H1 (cell line): ENCODE measurements around the gene KIF25. TPM values are rescaled to one million over a fixed set of nuclear protein-coding genes. Genes with fewer than 3 reads are reported as not detected.

Source experiments
- CTCF ChIA-PET: fragments of 300-600 bp; sonication (Branson Sonifier 250); formaldehyde crosslinking; loops from one replicate; lab custom pipeline; 2021; ENCODE audit not compliant: partially characterized antibody; lab: Charles Lee
- POLR2A ChIA-PET: fragments of 300-600 bp; sonication (Branson Sonifier 250); formaldehyde crosslinking; loops from one replicate; lab custom pipeline; 2021; ENCODE audit warnings: inconsistent platforms; ENCODE audit not compliant: partially characterized antibody; lab: Charles Lee
- DNase-seq, 2 experiments: peaks; one replicate each; pipeline versions ENCODE4 v3.0.0 to v3.0.0-alpha.2; 2010 to 2022; ENCODE audit warnings: low spot score in 2 of 2, low read depth in 1 of 2, mixed read lengths in 1 of 2
- FAIRE-seq: peaks from 2 replicates; lab custom pipeline; 2011; peaks lifted over from hg19 to GRCh38; lab: Jason Lieb, UNC
- H2AFZ ChIP-seq: 2 replicates; pipeline ENCODE4 v1.8.1; 2012; ENCODE audit warnings: low read length, inconsistent platforms
- H2AK5ac ChIP-seq: 2 replicates; pipeline ENCODE4 v1.6.1; 2013; ENCODE audit warnings: low read depth, low read length
- H2BK120ac ChIP-seq: replicated peaks from 2 replicates; pipeline ENCODE3; 2013; ENCODE audit warnings: low read depth, low read length, inconsistent platforms
- H2BK12ac ChIP-seq: 2 replicates; pipeline ENCODE4 v1.6.1; 2013; ENCODE audit warnings: low read depth, low read length
- H2BK15ac ChIP-seq: 2 replicates; pipeline ENCODE4 v1.6.1; 2013; ENCODE audit warnings: low read length
- H2BK20ac ChIP-seq: 2 replicates; pipeline ENCODE4 v1.6.1; 2013; ENCODE audit warnings: low read length
- H2BK5ac ChIP-seq: 2 replicates; pipeline ENCODE4 v1.6.1; 2013; ENCODE audit warnings: low read depth, low read length
- H3K14ac ChIP-seq: 2 replicates; pipeline ENCODE4 v1.6.1; 2013; ENCODE audit warnings: inconsistent platforms; ENCODE audit not compliant: insufficient read length
- H3K18ac ChIP-seq: 2 replicates; pipeline ENCODE4 v1.6.1; 2013; ENCODE audit warnings: low read length; ENCODE audit errors: extremely low read depth
- H3K23ac ChIP-seq: 2 replicates; pipeline ENCODE4 v1.6.1; 2013; ENCODE audit warnings: inconsistent platforms; ENCODE audit not compliant: insufficient read length
- H3K23me2 ChIP-seq: 2 replicates; pipeline ENCODE4 v1.6.1; 2013; ENCODE audit warnings: low read depth, low read length
- H3K27ac ChIP-seq: 2 replicates; pipeline ENCODE4 v1.6.1; 2011; ENCODE audit warnings: low read depth, low read length, inconsistent platforms
- H3K27me3 ChIP-seq, 4 experiments: replicated peaks in 1 of 4; 1 replicate in 1 of 4; 2 replicates in 3 of 4; pipeline versions ENCODE4 v1.6.1 to v1.8.1; 2011 to 2013; ENCODE audit warnings: low read length in 3 of 4, mild to moderate bottlenecking in 3 of 4, inconsistent platforms in 2 of 4, mixed read lengths in 2 of 4, moderate library complexity in 1 of 4; ENCODE audit not compliant: control insufficient read depth in 3 of 4, insufficient read depth in 3 of 4; ENCODE audit errors: extremely low read depth in 1 of 4
- H3K36me3 ChIP-seq, 4 experiments: 2 replicates each; pipeline versions ENCODE4 v1.6.1 to v1.8.1; 2011 to 2013; ENCODE audit warnings: mild to moderate bottlenecking in 4 of 4, low read length in 3 of 4, moderate library complexity in 2 of 4, control low read depth in 1 of 4, inconsistent platforms in 1 of 4; ENCODE audit not compliant: insufficient read depth in 4 of 4, control insufficient read depth in 2 of 4
- H3K4ac ChIP-seq: replicated peaks from 2 replicates; pipeline ENCODE3; 2013; ENCODE audit warnings: low read length, low read depth, mixed read lengths, inconsistent platforms; ENCODE audit not compliant: insufficient read length
- H3K4me1 ChIP-seq, 4 experiments: replicated peaks in 1 of 4; 1 replicate in 1 of 4; 2 replicates in 3 of 4; pipeline versions ENCODE4 v1.6.1 to v1.8.1; 2011 to 2013; ENCODE audit warnings: low read length in 3 of 4, inconsistent platforms in 2 of 4, mixed read lengths in 1 of 4; ENCODE audit not compliant: insufficient read depth in 4 of 4, control insufficient read depth in 3 of 4
- H3K4me2 ChIP-seq, 2 experiments: 2 replicates each; pipeline versions ENCODE4 v1.6.1 to v1.8.1; 2011 to 2013; ENCODE audit warnings: low read depth in 2 of 2, low read length in 2 of 2, control low read depth in 1 of 2, inconsistent platforms in 1 of 2, mild to moderate bottlenecking in 1 of 2; ENCODE audit not compliant: insufficient read depth in 1 of 2
- H3K4me3 ChIP-seq, 4 experiments: fragments of 200-600, 300-600 bp in 1 of 4; sonication (generic), shearing (Covaris generic), sonication (Bioruptor Twin) in 1 of 4; 2 replicates each; pipeline versions ENCODE4 v1.5.1 to v1.8.1; 2011 to 2016; ENCODE audit warnings: low read length in 4 of 4, low read depth in 3 of 4, control low read depth in 2 of 4, inconsistent platforms in 2 of 4, mild to moderate bottlenecking in 2 of 4, mixed read lengths in 1 of 4, moderate library complexity in 1 of 4; ENCODE audit not compliant: insufficient read depth in 2 of 4; ENCODE audit errors: extremely low read depth in 1 of 4
- H3K56ac ChIP-seq: replicated peaks from 2 replicates; pipeline ENCODE3; 2013; ENCODE audit warnings: low read depth, mild to moderate bottlenecking, mixed read lengths, low read length, inconsistent platforms; ENCODE audit not compliant: insufficient read length
- H3K79me1 ChIP-seq: 2 replicates; pipeline ENCODE4 v1.6.1; 2013; ENCODE audit warnings: low read depth, low read length, control low read depth
- H3K79me2 ChIP-seq, 2 experiments: 2 replicates each; pipeline versions ENCODE4 v1.6.1 to v1.8.1; 2012 to 2013; ENCODE audit warnings: low read length in 2 of 2, mild to moderate bottlenecking in 2 of 2, inconsistent platforms in 1 of 2; ENCODE audit not compliant: insufficient read depth in 2 of 2, control insufficient read depth in 1 of 2
- H3K9ac ChIP-seq, 4 experiments: replicated peaks in 1 of 4; 1 replicate in 1 of 4; 2 replicates in 3 of 4; pipeline versions ENCODE4 v1.6.1 to v1.8.1; 2011 to 2013; ENCODE audit warnings: low read depth in 3 of 4, low read length in 3 of 4, control low read depth in 2 of 4, mild to moderate bottlenecking in 2 of 4, moderate library complexity in 2 of 4, inconsistent platforms in 1 of 4; ENCODE audit errors: extremely low read depth in 1 of 4
- H3K9me3 ChIP-seq, 2 experiments: 2 replicates each; pipeline versions ENCODE4 v1.6.1 to v1.8.1; 2012 to 2013; ENCODE audit warnings: mild to moderate bottlenecking in 2 of 2, moderate library complexity in 2 of 2, control low read depth in 1 of 2, inconsistent platforms in 1 of 2, low read depth in 1 of 2, low read length in 1 of 2, mixed read lengths in 1 of 2; ENCODE audit not compliant: insufficient read depth in 2 of 2
- H4K20me1 ChIP-seq, 2 experiments: replicated peaks in 1 of 2; 2 replicates each; pipeline versions ENCODE3 to v1.8.1; 2011 to 2013; ENCODE audit warnings: inconsistent platforms in 2 of 2, low read length in 2 of 2, mild to moderate bottlenecking in 1 of 2; ENCODE audit not compliant: insufficient read depth in 2 of 2, control insufficient read depth in 1 of 2
- H4K5ac ChIP-seq: 2 replicates; pipeline ENCODE4 v1.6.1; 2013; ENCODE audit warnings: low read length, low read depth, mixed read lengths, inconsistent platforms; ENCODE audit not compliant: insufficient read length
- H4K8ac ChIP-seq: 2 replicates; pipeline ENCODE4 v1.8.0; 2013; ENCODE audit warnings: mild to moderate bottlenecking, moderate library complexity, low read length, inconsistent platforms; ENCODE audit not compliant: insufficient read depth; ENCODE audit errors: extremely low read depth
- H4K91ac ChIP-seq: replicated peaks from 2 replicates; pipeline ENCODE3; 2013; ENCODE audit warnings: low read length, mixed read lengths, inconsistent platforms; ENCODE audit not compliant: insufficient read length
- HDAC2 ChIP-seq, 2 experiments: fragments of 300-600 bp in 1 of 2; sonication (generic) in 1 of 2; IDR thresholded peaks; 2 replicates each; pipeline ENCODE4 v1.6.1; 2011 to 2012; ENCODE audit warnings: low read depth in 2 of 2, low read length in 2 of 2, mild to moderate bottlenecking in 2 of 2, moderate library complexity in 2 of 2, borderline replicate concordance in 1 of 2, inconsistent platforms in 1 of 2
- JUND ChIP-seq: IDR thresholded peaks from 2 replicates; pipeline ENCODE4 v1.6.1; 2011; ENCODE audit warnings: mild to moderate bottlenecking, improper control_type of control experiment, low read length
- NANOG ChIP-seq: IDR thresholded peaks from 2 replicates; pipeline ENCODE4 v1.6.1; 2011; ENCODE audit warnings: low read length, low read depth, mild to moderate bottlenecking, inconsistent platforms; ENCODE audit not compliant: insufficient read depth, poor library complexity, severe bottlenecking
- RXRA ChIP-seq: IDR thresholded peaks from 2 replicates; pipeline ENCODE4 v1.6.1; 2011; ENCODE audit warnings: low read depth, mild to moderate bottlenecking, low read length, moderate library complexity; ENCODE audit not compliant: insufficient read depth
- SRF ChIP-seq: IDR thresholded peaks from 2 replicates; pipeline ENCODE4 v1.6.1; 2011; ENCODE audit warnings: mild to moderate bottlenecking, low read depth, low read length, moderate library complexity
- TCF12 ChIP-seq: IDR thresholded peaks from 2 replicates; pipeline ENCODE4 v1.6.1; 2011; ENCODE audit warnings: low read depth, mild to moderate bottlenecking, low read length
- WGBS, 2 experiments: shearing (Covaris generic) in 1 of 2; methylation state at CpG; one replicate each; pipeline versions ENCODE4 v1.1.6 to v1.1.7; 2013 to 2015; ENCODE audit warnings: low lambda C conversion rate in 2 of 2, mixed read lengths in 2 of 2, inconsistent platforms in 1 of 2, low coverage in 1 of 2, missing lambda C conversion rate in 1 of 2; ENCODE audit not compliant: insufficient replicate concordance in 2 of 2, insufficient coverage in 1 of 2, insufficient read length in 1 of 2; ENCODE audit errors: extremely low coverage in 1 of 2, missing lambda C conversion rate in 1 of 2; 5-methylcytosine and 5-hydroxymethylcytosine counted together
- polyA plus RNA-seq, 7 experiments: library from polyadenylated mRNA; depleted of rRNA in 3 of 7; stranded (reverse) in 5 of 7; unstranded in 2 of 7; fragments of >200 nt in 5 of 7; fragments of 200-250 nt in 2 of 7; gene quantifications; 1 replicate in 5 of 7; 2 replicates in 1 of 7; 4 replicates in 1 of 7; pipeline versions ENCODE4 v1.2.1 to v1.2.3, GENCODE V29; 2011 to 2013; ENCODE audit warnings: missing spikeins in 2 of 7, mixed read lengths in 2 of 7
- total RNA-seq: library from RNA; stranded (reverse); fragmentation: NEBNext Ultra II Directional; extraction: Animal tissue kit (Norgen Biotek cat#: 25700); gene quantifications from 2 replicates; pipeline ENCODE4 v1.2.1, GENCODE V29; 2021
- TF ChIP-seq, protein P1 (sequence below), 3 experiments: IDR thresholded peaks; 1 replicate in 2 of 3; 2 replicates in 1 of 3; pipeline versions ENCODE4 v1.5.1 to v1.6.1; 2011; ENCODE audit warnings: low read length in 3 of 3, mild to moderate bottlenecking in 3 of 3, inconsistent platforms in 2 of 3, low read depth in 1 of 3, moderate library complexity in 1 of 3; ENCODE audit not compliant: insufficient read depth in 1 of 3; ENCODE audit errors: control extremely low read depth in 1 of 3
- TF ChIP-seq, protein P2 (sequence below): IDR thresholded peaks from 2 replicates; pipeline ENCODE4 v1.6.1; 2012; ENCODE audit warnings: inconsistent platforms

KIF25 gene
- total and polyA plus RNA-seq, 2 of the 8 experiments (the other 6 are each of a cell fraction or from before 2014, with no cell fraction given): 1.5 to 2.0 TPM

- DNase-seq: peak; percentile 10 to 79
- TF ChIP-seq RXRA: no peak
- TF ChIP-seq TCF12: no peak
- TF ChIP-seq, protein P1, sequence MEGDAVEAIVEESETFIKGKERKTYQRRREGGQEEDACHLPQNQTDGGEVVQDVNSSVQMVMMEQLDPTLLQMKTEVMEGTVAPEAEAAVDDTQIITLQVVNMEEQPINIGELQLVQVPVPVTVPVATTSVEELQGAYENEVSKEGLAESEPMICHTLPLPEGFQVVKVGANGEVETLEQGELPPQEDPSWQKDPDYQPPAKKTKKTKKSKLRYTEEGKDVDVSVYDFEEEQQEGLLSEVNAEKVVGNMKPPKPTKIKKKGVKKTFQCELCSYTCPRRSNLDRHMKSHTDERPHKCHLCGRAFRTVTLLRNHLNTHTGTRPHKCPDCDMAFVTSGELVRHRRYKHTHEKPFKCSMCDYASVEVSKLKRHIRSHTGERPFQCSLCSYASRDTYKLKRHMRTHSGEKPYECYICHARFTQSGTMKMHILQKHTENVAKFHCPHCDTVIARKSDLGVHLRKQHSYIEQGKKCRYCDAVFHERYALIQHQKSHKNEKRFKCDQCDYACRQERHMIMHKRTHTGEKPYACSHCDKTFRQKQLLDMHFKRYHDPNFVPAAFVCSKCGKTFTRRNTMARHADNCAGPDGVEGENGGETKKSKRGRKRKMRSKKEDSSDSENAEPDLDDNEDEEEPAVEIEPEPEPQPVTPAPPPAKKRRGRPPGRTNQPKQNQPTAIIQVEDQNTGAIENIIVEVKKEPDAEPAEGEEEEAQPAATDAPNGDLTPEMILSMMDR (IDR thresholded peaks at IDR 0.05; ENCODE audit: control extremely low read depth in 1 of 3, insufficient read depth in 1 of 3, low read depth in 1 of 3, low read length in 3 of 3): peak; percentile 55 to 66 (median 63)
- TF ChIP-seq, protein P2, sequence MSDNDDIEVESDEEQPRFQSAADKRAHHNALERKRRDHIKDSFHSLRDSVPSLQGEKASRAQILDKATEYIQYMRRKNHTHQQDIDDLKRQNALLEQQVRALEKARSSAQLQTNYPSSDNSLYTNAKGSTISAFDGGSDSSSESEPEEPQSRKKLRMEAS: peak; percentile 48; the same call in 1 of the 2 replicates
- no peak for TF ChIP-seq NANOG
- no peak for TF ChIP-seq JUND
- no peak for TF ChIP-seq SRF
- no peak for TF ChIP-seq HDAC2 (IDR thresholded peaks at IDR 0.05; ENCODE audit: borderline replicate concordance in 1 of 2, low read depth in 2 of 2, low read length in 2 of 2)
These were observed 859 bp upstream of the KIF25 start for GRCh38 chr6:167996424-167997199.

More at GRCh38 chr6:167996424-167997199, 859 bp upstream of the KIF25 start:
- Histone ChIP-seq H2BK15ac (no peak overlapping the region), H3K23me2 (no peaks in the 10 kb centered on the region), H3K79me1 (no peaks in the 10 kb centered on the region), H3K56ac (peak overlapping the region; percentile 26), H3K4me2 (peak overlapping the region in 1 of 2 experiments; percentile 57; a peak in 2 of 4 replicates), H3K79me2 (no peaks in the 10 kb centered on the region), H3K23ac (no peak overlapping the region), H4K8ac (0 out of 2 replicates have a peak overlapping the region, but pooled peaks have one; percentile 43), H2BK12ac (0 out of 2 replicates have a peak overlapping the region, but pooled peaks have one; percentile 87), H3K4me3 (0 out of 8 replicates have a peak overlapping the region, but pooled peaks of 1 of the 4 experiments have one; percentile 32), H2AFZ (no peak overlapping the region), H2AK5ac (no peak overlapping the region; the same call in 1 of the 2 replicates), H2BK20ac (no peak overlapping the region), H3K14ac (no peak overlapping the region), H3K27ac (no peak overlapping the region), H3K36me3 (no peaks in the 10 kb centered on the region), H3K4me1 (peaks cover 0 to 13% (median 3%) of the 10 kb centered on the region in 4 experiments; a peak in 6 of 7 replicates), H3K27me3 (no peaks in the 10 kb centered on the region), H2BK120ac (no peak overlapping the region), H3K4ac (no peak overlapping the region), H2BK5ac (peak overlapping the region; percentile 75; the same call in 1 of the 2 replicates), H3K9me3 (no peaks in the 10 kb centered on the region; a peak in 1 of 4 replicates), H4K91ac (peak overlapping the region; percentile 97), H3K9ac (no peak overlapping the region), H3K18ac (no peak overlapping the region), H4K20me1 (no peaks in the 10 kb centered on the region), H4K5ac (peak overlapping the region; percentile 71)
- WGBS, 2 experiments: 65% methylated on average over 18 of the region's 43 CpGs; no CpG with 5 or more reads in 1 of the 2 experiments
- ChIA-PET CTCF (interaction anchor here (0.6 to 2.8 kb wide), 15 partner anchors 9 to 927 kb away, joined by 3 to 11 read pairs (median 4); no protein-coding TSS in a partner anchor), POLR2A (no interaction called here)
- FAIRE-seq: no peak
